DND-41 (cell line): ENCODE results near the gene HAUS7.

Experiments used
- EZH2 ChIP-seq: IDR thresholded peaks from 3 replicates; pipeline ENCODE4 v1.6.1; 2012; ENCODE audit warnings: borderline replicate concordance, low read depth, mild to moderate bottlenecking, moderate library complexity, low read length, inconsistent platforms; ENCODE audit not compliant: severe bottlenecking
- TF ChIP-seq, protein P1 (sequence below): IDR thresholded peaks from 2 replicates; pipeline ENCODE4 v1.5.1; 2012; ENCODE audit warnings: borderline replicate concordance, low read length, moderate library complexity, mild to moderate bottlenecking; ENCODE audit not compliant: poor library complexity, severe bottlenecking; ENCODE audit errors: extremely low read depth

DNA sequence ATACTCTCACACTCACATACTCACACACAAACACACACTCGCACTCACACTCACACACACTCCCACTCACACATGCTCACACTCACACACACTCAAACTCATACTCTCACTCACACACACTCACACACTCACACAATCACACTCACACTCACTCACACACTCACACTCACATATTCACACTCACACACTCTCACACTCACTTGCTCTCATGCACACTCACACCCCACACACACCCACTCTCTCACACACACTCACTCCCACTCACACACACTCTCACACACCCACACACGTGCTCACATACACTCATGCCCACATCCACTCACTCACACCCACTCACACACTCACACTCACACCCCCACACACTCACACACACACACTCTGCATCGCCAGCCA, 42.1 kb upstream of the HAUS7 start:
- TF ChIP-seq, protein P1, sequence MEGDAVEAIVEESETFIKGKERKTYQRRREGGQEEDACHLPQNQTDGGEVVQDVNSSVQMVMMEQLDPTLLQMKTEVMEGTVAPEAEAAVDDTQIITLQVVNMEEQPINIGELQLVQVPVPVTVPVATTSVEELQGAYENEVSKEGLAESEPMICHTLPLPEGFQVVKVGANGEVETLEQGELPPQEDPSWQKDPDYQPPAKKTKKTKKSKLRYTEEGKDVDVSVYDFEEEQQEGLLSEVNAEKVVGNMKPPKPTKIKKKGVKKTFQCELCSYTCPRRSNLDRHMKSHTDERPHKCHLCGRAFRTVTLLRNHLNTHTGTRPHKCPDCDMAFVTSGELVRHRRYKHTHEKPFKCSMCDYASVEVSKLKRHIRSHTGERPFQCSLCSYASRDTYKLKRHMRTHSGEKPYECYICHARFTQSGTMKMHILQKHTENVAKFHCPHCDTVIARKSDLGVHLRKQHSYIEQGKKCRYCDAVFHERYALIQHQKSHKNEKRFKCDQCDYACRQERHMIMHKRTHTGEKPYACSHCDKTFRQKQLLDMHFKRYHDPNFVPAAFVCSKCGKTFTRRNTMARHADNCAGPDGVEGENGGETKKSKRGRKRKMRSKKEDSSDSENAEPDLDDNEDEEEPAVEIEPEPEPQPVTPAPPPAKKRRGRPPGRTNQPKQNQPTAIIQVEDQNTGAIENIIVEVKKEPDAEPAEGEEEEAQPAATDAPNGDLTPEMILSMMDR = no peak
- no peak for TF ChIP-seq EZH2
